HG02885 (cell line): ENCODE results near the gene GPR161.
"Not testable (repeated sequence)": the region's sequence is repeated elsewhere in the genome, so short reads cannot be mapped to it uniquely, and the experiment has no call there.

ENCODE experiments used
- ATAC-seq: cut with Tn5 transposase; IDR thresholded peaks from one replicate; pipeline ENCODE4 v1.9.1; 2021; ENCODE audit warnings: mild to moderate bottlenecking; ENCODE audit not compliant: unreplicated experiment, poor library complexity

GPR161 gene

GRCh38 chr1:168136709-168137514, at the start of gene GPR161:
Gene GPR161, minus strand, starts transcription at chr1:168136930. Its CDS starts 32,080 bp downstream, at chr1:168104850.
- ATAC-seq, result peak; percentile 57

DNA sequence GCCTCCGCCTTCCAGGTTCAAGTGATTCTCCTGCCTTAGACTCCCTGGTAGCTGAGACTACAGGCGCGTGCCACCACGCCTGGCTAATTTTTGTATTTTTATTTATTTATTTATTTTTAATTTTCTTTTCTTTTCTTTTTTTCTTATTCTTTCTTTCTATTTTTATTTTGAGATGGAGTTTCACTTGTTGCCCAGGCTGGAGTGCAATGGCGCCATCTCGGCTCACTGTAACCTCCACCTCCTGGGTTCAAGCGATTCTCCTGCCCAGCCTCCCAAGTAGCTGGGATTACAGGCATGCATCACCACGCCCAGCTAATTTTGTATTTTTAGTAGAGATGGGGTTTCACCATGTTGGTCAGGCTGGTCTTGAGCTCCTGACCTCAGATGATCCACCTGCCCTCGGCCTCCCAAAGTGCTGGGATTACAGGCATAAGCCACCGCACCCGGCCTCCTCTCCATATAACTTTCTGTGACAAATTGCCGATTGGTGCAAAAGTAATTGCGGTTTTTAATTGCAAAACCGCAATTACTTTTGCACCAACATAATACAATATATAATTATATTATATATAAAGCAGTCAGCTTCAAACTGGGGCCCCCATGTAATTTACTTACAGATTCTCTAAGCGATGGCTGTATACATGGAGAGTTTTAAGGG, 44.5 kb upstream of the GPR161 start:
- ATAC-seq, result not testable (repeated sequence)

- no peak for ATAC-seq
Observed at GRCh38 chr1:168180148-168180524, 43.4 kb upstream of the GPR161 start.

DNA sequence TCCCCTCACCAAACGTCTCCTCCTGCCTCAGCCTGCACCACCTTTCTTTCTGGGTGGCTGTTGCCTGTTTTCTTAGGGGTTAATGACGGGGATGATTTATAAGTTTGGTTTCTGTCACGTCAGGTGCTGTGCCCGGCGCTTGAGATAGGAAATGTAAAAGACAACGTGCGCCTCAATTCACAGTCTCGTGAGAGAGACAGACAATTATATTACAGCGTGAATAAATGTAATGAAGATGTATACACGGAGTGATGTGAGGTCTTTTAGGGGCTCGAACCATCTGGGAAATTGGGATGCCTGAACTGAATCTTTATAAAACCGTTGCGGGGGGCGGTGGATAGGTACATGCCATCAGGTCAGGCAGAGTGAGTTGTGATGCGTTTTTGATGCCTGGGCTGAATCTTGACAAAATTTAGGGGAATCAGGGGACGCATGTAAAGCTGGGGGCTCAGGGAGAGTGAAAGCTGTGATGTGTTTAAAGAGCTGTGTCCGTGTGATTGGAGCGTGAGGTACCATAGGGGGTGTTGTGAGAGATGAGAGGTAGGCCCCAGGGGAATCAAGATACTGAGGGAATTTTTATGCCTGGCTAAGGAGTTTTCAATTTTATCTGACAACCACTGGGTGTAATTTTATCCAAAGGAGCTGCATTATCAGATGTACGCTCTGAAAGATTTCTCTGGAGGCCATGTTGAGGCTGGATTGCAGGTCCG, 42.9 kb upstream of the GPR161 start:
- ATAC-seq, result no peak

DNA sequence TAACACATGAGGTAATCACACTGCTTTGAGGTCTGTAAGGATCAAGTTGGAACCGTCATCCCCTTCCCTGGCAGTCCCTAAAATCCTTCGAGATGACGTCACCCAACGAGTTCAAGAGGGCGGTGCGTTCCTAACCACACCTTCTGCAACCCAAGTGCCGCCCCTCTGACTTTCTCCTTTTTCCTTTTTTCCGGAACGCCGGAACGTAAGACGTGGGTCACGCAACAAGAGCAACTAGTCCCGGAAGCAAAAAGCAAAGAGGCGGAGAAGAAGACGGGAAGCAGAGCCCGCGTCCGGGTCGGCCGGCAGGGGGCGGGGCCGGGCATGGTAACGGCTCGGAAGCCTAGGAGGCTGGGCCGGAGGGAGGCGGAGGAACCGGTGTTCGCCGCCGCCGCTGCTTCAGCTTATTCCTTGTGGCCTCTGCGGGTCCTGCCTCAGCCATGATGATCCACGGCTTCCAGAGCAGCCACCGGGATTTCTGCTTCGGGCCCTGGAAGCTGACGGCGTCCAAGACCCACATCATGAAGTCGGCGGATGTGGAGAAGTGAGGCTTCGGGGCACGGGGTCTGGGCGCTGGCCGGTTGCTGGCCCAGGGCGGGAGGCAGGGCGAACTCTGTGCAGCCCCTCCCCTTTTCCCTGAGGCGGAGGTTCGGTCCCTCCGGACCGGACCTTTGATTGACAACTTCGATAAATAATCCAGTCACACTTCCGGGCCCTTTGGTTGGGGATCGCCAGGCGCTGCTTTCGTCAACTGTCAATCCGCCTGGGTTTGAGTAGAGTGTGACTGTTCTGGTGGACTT, 42.1 kb upstream of the GPR161 start, which contains the start of gene TIPRL:
TIPRL (plus strand) TSS at position 325 of the 800 bp plus-strand sequence; CDS start at position 441, 116 bp downstream.
- ATAC-seq, result peak; percentile 96

DNA sequence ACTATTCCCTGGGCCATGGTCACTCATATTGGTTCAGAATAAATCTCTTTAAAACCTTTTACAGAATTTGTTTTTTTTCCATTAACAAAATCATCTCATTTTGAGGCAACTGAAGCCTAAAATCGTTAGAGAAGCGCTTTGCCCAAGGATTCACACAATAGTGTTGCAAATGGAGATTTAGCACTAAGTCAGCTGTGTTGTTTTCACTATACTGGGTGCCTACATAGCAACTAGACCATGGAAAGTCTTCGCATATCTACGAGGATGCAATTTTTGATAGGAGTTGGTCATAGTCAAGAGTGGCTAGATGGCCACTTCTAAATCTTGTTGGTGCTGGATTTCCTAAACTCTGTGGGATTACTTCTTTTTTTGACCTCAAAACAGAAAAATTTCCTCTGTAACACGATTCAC, 41.5 kb upstream of the GPR161 start:
- no peak for ATAC-seq

- no peak for ATAC-seq
Observed at GRCh38 chr1:168172250-168172915, 35.7 kb upstream of the GPR161 start.

GRCh38 chr1:168170564-168171508, 34.1 kb upstream of the GPR161 start:
- peak; percentile 59 for ATAC-seq

DNA sequence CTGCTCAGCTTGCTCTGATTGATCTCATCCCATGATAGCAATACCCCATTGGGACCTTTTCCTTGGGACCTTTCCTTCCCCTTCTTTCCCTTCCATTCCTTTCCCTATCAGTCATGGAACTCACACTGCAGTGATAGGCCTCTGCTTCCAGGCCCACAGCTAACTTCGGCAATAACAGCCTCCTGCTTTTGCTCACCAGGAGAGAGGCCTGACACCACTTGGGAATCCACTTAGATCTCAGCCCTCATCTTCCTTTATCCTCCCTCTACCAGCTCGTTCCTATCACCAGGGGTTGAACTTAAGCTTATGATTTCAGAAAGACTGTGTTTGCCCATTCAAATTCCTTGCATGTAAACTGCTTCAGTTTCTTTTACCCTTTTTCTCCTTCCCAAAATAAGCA, 31.1 kb upstream of the GPR161 start:
- no peak for ATAC-seq

DNA sequence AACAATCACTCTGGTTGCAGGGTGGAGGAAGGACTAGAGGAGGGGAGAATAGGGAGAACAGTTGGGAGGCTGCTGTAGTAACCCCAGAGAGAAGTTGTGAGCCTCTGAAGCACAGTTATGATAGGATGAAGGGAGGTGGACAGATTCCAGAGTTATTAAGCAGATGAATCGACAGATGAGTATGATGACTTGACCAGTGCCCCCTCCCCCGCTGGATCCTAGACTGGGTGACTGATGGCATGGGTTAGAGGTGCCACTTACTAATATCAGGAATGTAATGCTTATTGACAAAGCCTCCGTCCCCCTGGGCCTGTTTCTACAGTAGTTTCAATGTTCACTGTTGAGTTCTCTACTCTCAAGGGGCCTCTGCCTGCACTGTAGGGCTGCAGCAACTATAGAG, 28.0 kb upstream of the GPR161 start:
- ATAC-seq, result no peak

GRCh38 chr1:168163670-168164069, 26.9 kb upstream of the GPR161 start:
- no peak for ATAC-seq

- ATAC-seq, result no peak
Observed at GRCh38 chr1:168161459-168161858, 24.7 kb upstream of the GPR161 start.

GRCh38 chr1:168159979-168160378, 23.2 kb upstream of the GPR161 start:
- no peak for ATAC-seq

DNA sequence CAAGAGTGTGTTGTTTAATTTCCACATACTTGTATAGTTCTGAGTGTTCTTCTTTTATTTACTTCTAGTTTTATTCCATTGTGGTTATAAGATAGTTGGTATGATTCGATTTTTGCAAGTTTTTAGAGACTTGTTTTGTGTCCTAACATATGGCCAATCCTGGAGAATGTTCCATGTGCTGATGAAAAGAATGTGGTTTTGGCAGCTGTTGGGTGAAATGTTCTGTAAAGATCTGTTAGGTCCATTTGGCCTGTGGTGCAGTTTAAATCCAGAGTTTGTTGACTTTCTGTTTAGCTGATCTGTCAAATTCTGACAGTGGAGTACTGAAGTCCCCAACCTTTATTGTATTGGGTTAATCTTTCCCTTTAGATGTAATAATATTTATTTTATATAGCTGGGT, 22.5 kb upstream of the GPR161 start:
- no peak for ATAC-seq

- no peak for ATAC-seq
Observed at GRCh38 chr1:168157638-168158037, 20.9 kb upstream of the GPR161 start.

DNA sequence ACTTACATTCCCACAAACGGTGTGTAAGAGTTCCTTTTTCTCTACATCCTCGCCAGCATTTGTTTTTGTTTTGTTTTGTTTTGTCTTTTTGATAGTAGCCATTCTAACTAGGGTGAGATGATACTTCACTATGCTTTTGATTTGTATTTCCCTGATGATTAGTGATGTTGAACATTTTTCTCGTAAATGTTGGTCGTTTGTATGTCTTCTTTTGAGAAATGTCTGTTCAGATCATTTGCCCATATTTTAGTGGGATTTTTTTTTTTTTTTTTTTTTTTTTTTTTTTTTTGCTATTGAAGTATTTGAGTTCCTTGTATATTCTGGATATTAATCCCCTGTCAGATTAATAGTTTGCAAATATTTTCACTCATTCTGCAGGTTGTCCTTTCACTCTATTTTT, 19.2 kb upstream of the GPR161 start:
- no peak for ATAC-seq

DNA sequence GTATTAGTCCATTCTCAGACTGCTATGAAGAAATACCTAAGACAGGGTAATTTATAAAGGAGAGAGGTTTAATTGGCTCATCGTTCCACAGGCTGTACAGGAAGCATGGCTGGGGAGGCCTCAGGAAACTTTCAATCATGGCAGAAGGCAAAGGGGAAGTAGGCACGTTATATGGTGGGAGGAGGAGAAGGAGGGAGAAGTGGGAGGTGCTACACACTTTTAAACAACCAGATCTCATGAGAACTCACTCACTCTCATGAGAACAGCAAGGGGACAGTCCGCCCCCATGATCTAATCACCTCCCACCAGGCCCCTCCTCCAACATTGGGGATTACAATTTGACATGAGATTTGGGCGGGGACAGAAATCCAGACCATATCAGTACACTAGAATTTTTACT, 18.0 kb upstream of the GPR161 start:
- ATAC-seq, result not testable (repeated sequence)

GRCh38 chr1:168151935-168152334, 15.2 kb upstream of the GPR161 start:
- no peak for ATAC-seq

DNA sequence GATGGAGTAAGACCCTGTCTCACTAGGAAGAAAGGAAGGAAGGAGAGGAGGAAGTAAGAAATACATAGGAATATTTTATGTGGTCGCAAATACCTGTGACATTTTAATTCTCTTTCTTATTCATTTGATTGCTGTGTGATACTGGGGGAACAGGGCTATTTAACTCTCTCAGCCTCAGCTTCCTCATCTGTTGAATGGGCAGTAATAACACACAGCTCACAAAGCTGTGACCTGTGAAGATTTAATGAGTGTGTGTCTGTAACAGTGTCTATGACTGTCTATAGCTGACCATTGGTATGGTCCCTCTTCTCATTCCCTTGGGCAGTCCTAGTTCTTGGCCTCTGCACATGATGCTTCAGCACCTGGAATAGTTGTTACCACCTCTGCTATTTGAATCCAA, 13.6 kb upstream of the GPR161 start:
- no peak for ATAC-seq
